SH-SY5Y (cell line): ENCODE measurements around the gene CAB39.

ENCODE experiments used
- GATA2 ChIP-seq: IDR thresholded peaks from 2 replicates; pipeline ENCODE4 v1.6.1; 2011; ENCODE audit warnings: mild to moderate bottlenecking, low read depth, low read length
- GATA3 ChIP-seq: IDR thresholded peaks from 2 replicates; pipeline ENCODE4 v1.6.1; 2011; ENCODE audit warnings: low read depth, mild to moderate bottlenecking, low read length, moderate library complexity

DNA sequence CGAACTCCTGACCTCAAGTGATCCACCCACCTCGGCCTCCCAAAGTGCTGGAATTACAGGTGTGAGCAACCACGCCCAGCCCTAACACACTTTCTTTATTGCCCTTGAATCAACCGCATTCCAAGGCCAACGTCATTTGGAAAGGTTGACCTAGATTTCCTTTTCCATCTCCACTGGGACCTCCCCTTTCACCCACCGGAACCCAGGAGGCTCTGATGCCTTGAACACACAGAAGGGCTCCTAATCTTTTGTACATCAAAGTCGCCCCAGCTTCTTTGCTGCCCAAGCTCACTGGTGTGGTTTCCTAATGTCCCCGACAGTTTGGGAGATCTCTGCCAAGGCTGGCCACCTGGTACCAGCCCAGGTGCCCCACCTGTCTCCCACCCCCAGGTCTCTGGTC lies 46.2 kb upstream of the CAB39 start:
- no peak for TF ChIP-seq GATA2
- TF ChIP-seq GATA3 = no peak
